ENCODE results near the gene ASXL1.

Gene ASXL1

GRCh38 chr20:32474717-32474966 is 116.5 kb downstream of the ASXL1 start:
- peak overlapping the region; percentile 22; the same call in 1 of the 2 replicates for H3K27ac ChIP-seq
- TF ChIP-seq CTCF (conservative IDR thresholded peaks at IDR 0.05): no peak

- H3K27ac ChIP-seq: peak overlapping the region; percentile 22; the same call in 1 of the 2 replicates
- TF ChIP-seq CTCF (conservative IDR thresholded peaks at IDR 0.05): no peak
Measured at GRCh38 chr20:32474967-32475811, 117.1 kb downstream of the ASXL1 start.

- H3K27ac ChIP-seq: no peak overlapping the region
- no peak for TF ChIP-seq CTCF (conservative IDR thresholded peaks at IDR 0.05)
Measured at GRCh38 chr20:32476684-32477593, 118.8 kb downstream of the ASXL1 start.

GRCh38 chr20:32477594-32478512 is 119.7 kb downstream of the ASXL1 start:
- TF ChIP-seq CTCF (conservative IDR thresholded peaks at IDR 0.05): no peak
- no peak overlapping the region for H3K27ac ChIP-seq

GRCh38 chr20:32478576-32478975 is 120.4 kb downstream of the ASXL1 start:
- H3K27ac ChIP-seq: no peak overlapping the region; the same call in 1 of the 2 replicates
- no peak for TF ChIP-seq CTCF (conservative IDR thresholded peaks at IDR 0.05)

GRCh38 chr20:32479012-32479411 is 120.9 kb downstream of the ASXL1 start:
- no peak for TF ChIP-seq CTCF (conservative IDR thresholded peaks at IDR 0.05)
- no peak overlapping the region; the same call in 1 of the 2 replicates for H3K27ac ChIP-seq

Measured in VCaP (cell line).